Activated B cell treated with CpG ODN at 0.5 μM for 24 hours (primary cell): ENCODE measurements around the gene GALNTL6. TPM values are rescaled to one million over a fixed set of nuclear protein-coding genes. Genes with fewer than 3 reads are reported as not detected.

Source experiments
- ATAC-seq: fragments of 200-7000 bp; cut with Tn5 transposase; one replicate; pipeline ENCODE4 v1.10.0; 2021; ENCODE audit warnings: low read depth, mild to moderate bottlenecking, moderate library complexity
- CTCF ChIA-PET: fragments of 350-600 bp; sonication (Branson Sonifier 250); formaldehyde crosslinking; loops from one replicate; lab custom pipeline; 2021; ENCODE audit warnings: antibody characterized with exemption; lab: Charles Lee
- POLR2A ChIA-PET: fragments of 350-600 bp; sonication (Branson Sonifier 250); formaldehyde crosslinking; loops from one replicate; lab custom pipeline; 2021; ENCODE audit warnings: antibody characterized with exemption; lab: Charles Lee
- DNase-seq: peaks from one replicate; pipeline ENCODE4 v3.0.0; 2022
- H3K27ac Mint-ChIP-seq: one replicate; pipeline ENCODE4 v1.8.0; 2020; ENCODE audit warnings: mixed read lengths
- H3K27me3 Mint-ChIP-seq: one replicate; pipeline ENCODE4 v1.8.0; 2021; ENCODE audit warnings: mixed read lengths
- H3K36me3 Mint-ChIP-seq: one replicate; pipeline ENCODE4 v1.8.0; 2021; ENCODE audit warnings: low read depth, mixed read lengths
- H3K4me1 Mint-ChIP-seq: one replicate; pipeline ENCODE4 v1.8.0; 2021; ENCODE audit warnings: mixed read lengths
- H3K4me3 Mint-ChIP-seq: one replicate; pipeline ENCODE4 v1.8.0; 2020; ENCODE audit warnings: mild to moderate bottlenecking, mixed read lengths
- H3K9me3 Mint-ChIP-seq: one replicate; pipeline ENCODE4 v1.8.0; 2020; ENCODE audit warnings: mixed read lengths
- CTCF ChIP-seq: fragments of 200-600 bp; IDR thresholded peaks from one replicate; pipeline ENCODE4 v1.8.0; 2022; ENCODE audit warnings: antibody characterized with exemption, mild to moderate bottlenecking
- intact Hi-C: fragments of 100-400 bp; cut with micrococcal nuclease; formaldehyde crosslinking; loops from one replicate; pipeline ENCODE4 v1.15.1; 2024
- total RNA-seq: library from RNA; stranded (reverse); gene quantifications from 2 replicates; pipeline ENCODE4 v1.2.3, GENCODE V29; 2022

Gene GALNTL6
- total RNA-seq, 1 donor from 2014 or later, result 0.20 TPM

GRCh38 chr4:172596206-172596605 is 783.0 kb downstream of the GALNTL6 start:
- Mint-ChIP-seq H3K36me3 (no peaks in the 10 kb centered on the region), H3K27me3 (no peaks in the 10 kb centered on the region), H3K9me3 (no peaks in the 10 kb centered on the region), H3K4me1 (no peaks in the 10 kb centered on the region), H3K27ac (no peak overlapping the region), H3K4me3 (no peak overlapping the region)
- ATAC-seq (no peak), DNase-seq (no peak)
- no peak for TF ChIP-seq CTCF
- ChIA-PET CTCF (no interaction called here), POLR2A (no interaction called here)
- intact Hi-C loops, result no loop called here

- intact Hi-C loops, result no loop called here
- ChIA-PET CTCF (no interaction called here), POLR2A (no interaction called here)
- H3K4me1 Mint-ChIP-seq, result no peaks in the 10 kb centered on the region
- H3K4me3 Mint-ChIP-seq, result no peak overlapping the region
- no peak for TF ChIP-seq CTCF
- ATAC-seq (no peak), DNase-seq (no peak)
- no peaks in the 10 kb centered on the region for H3K9me3 Mint-ChIP-seq
- no peaks in the 10 kb centered on the region for H3K36me3 Mint-ChIP-seq
- no peaks in the 10 kb centered on the region for H3K27me3 Mint-ChIP-seq
- H3K27ac Mint-ChIP-seq, result no peak overlapping the region
Measured at GRCh38 chr4:172599554-172599953, 786.4 kb downstream of the GALNTL6 start.

- Mint-ChIP-seq H3K27ac (no peak overlapping the region), H3K36me3 (no peaks in the 10 kb centered on the region)
- POLR2A ChIA-PET, result interaction anchor here (0.8 kb wide), 1 partner anchor 1852 kb away, joined by 3 read pairs; no protein-coding TSS in a partner anchor
Measured at GRCh38 chr4:172601195-172601594, 788.0 kb downstream of the GALNTL6 start.

GRCh38 chr4:172619218-172619617 is 806.0 kb downstream of the GALNTL6 start:
- CTCF ChIA-PET, result no interaction called here
- Mint-ChIP-seq H3K36me3 (no peaks in the 10 kb centered on the region), H3K4me3 (no peak overlapping the region), H3K4me1 (no peaks in the 10 kb centered on the region), H3K27ac (no peak overlapping the region), H3K27me3 (no peaks in the 10 kb centered on the region), H3K9me3 (no peaks in the 10 kb centered on the region)
- no peak for TF ChIP-seq CTCF
- no peak for DNase-seq
- ATAC-seq, result no peak
- intact Hi-C loops, result no loop called here
- POLR2A ChIA-PET, result no interaction called here

More at GRCh38 chr4:172601195-172601594, 788.0 kb downstream of the GALNTL6 start:
- ATAC-seq (no peak), DNase-seq (no peak)
- Mint-ChIP-seq H3K27me3 (no peaks in the 10 kb centered on the region), H3K4me1 (no peaks in the 10 kb centered on the region), H3K4me3 (no peak overlapping the region), H3K9me3 (no peaks in the 10 kb centered on the region)
- CTCF ChIA-PET, result no interaction called here
- intact Hi-C loops, result no loop called here
- no peak for TF ChIP-seq CTCF

GRCh38 chr4:172619798-172620197 is 806.6 kb downstream of the GALNTL6 start:
- Mint-ChIP-seq H3K27me3 (no peaks in the 10 kb centered on the region), H3K9me3 (no peaks in the 10 kb centered on the region), H3K4me3 (no peak overlapping the region), H3K27ac (no peak overlapping the region), H3K36me3 (no peaks in the 10 kb centered on the region), H3K4me1 (no peaks in the 10 kb centered on the region)
- ATAC-seq, result no peak
- no peak for DNase-seq
- intact Hi-C loops, result no loop called here
- CTCF ChIA-PET, result no interaction called here
- no peak for TF ChIP-seq CTCF
- POLR2A ChIA-PET, result no interaction called here
